Skeletal muscle cell (primary cell): Measurements from ENCODE around the gene HUNK.
A peak's percentile ranks its signal among the peaks of the same experiment; 100 is the strongest.
"Not testable (repeated sequence)": the region's sequence is repeated elsewhere in the genome, so short reads cannot be mapped to it uniquely, and the experiment has no call there.

ENCODE experiments used
- DNase-seq: peaks from one replicate; pipeline ENCODE4 v3.0.0-alpha.2; 2010; ENCODE audit warnings: low read depth
- H3K4me3 ChIP-seq: 2 replicates; pipeline ENCODE4 v1.5.1; 2011; ENCODE audit warnings: low read depth, mild to moderate bottlenecking, control low read depth, low read length, moderate library complexity

Gene HUNK

GRCh38 chr21:31866077-31866511 is 6.7 kb upstream of the HUNK start:
- DNase-seq, result peak; percentile 10

GRCh38 chr21:31869750-31870149 is 3.1 kb upstream of the HUNK start:
- H3K4me3 ChIP-seq, result no peak overlapping the region
- DNase-seq, result no peak

More at GRCh38 chr21:31866077-31866511, 6.7 kb upstream of the HUNK start:
- H3K4me3 ChIP-seq, result no peak overlapping the region

GRCh38 chr21:31870472-31871193 is 2.2 kb upstream of the HUNK start:
- H3K4me3 ChIP-seq, result no peak overlapping the region
- DNase-seq, result no peak

- not testable (repeated sequence) for DNase-seq, H3K4me3 ChIP-seq
Measured at GRCh38 chr21:31871371-31871770, 1.4 kb upstream of the HUNK start.

GRCh38 chr21:31872072-31872451 is 758 bp upstream of the HUNK start:
- no peak overlapping the region for H3K4me3 ChIP-seq
- DNase-seq, result no peak

- DNase-seq, result no peak
- H3K4me3 ChIP-seq, result peak overlapping the region; percentile 44
Measured at GRCh38 chr21:31873275-31873695, 465 bp downstream of the HUNK start.

GRCh38 chr21:31873696-31874599 is 1.1 kb downstream of the HUNK start:
- DNase-seq, result no peak
- H3K4me3 ChIP-seq, result peak overlapping the region; percentile 44

- DNase-seq, result no peak
- H3K4me3 ChIP-seq, result no peak overlapping the region
Measured at GRCh38 chr21:31874812-31875212, 2.0 kb downstream of the HUNK start.

- H3K4me3 ChIP-seq, result no peak overlapping the region
- no peak for DNase-seq
Measured at GRCh38 chr21:31875496-31876015, 2.7 kb downstream of the HUNK start.

GRCh38 chr21:31877463-31877957 is 4.7 kb downstream of the HUNK start:
- DNase-seq, result no peak
- no peak overlapping the region for H3K4me3 ChIP-seq

GRCh38 chr21:31878831-31879230 is 6.0 kb downstream of the HUNK start:
- H3K4me3 ChIP-seq, result no peak overlapping the region
- DNase-seq, result no peak

- no peak for DNase-seq
- H3K4me3 ChIP-seq, result no peak overlapping the region
Measured at GRCh38 chr21:31879241-31879650, 6.4 kb downstream of the HUNK start.

- H3K4me3 ChIP-seq, result no peak overlapping the region
- no peak for DNase-seq
Measured at GRCh38 chr21:31879911-31880310, 7.1 kb downstream of the HUNK start.

GRCh38 chr21:31880816-31881215 is 8.0 kb downstream of the HUNK start:
- no peak for DNase-seq
- H3K4me3 ChIP-seq, result no peak overlapping the region

GRCh38 chr21:31882711-31883110 is 9.9 kb downstream of the HUNK start:
- H3K4me3 ChIP-seq, result no peak overlapping the region
- no peak for DNase-seq

- no peak for DNase-seq
- no peak overlapping the region for H3K4me3 ChIP-seq
Measured at GRCh38 chr21:31885146-31885545, 12.3 kb downstream of the HUNK start.

GRCh38 chr21:31886915-31887314 is 14.1 kb downstream of the HUNK start:
- no peak overlapping the region for H3K4me3 ChIP-seq
- no peak for DNase-seq

GRCh38 chr21:31887391-31887841 is 14.6 kb downstream of the HUNK start:
- no peak for DNase-seq
- no peak overlapping the region for H3K4me3 ChIP-seq

GRCh38 chr21:31888936-31889371 is 16.1 kb downstream of the HUNK start:
- H3K4me3 ChIP-seq, result no peak overlapping the region
- no peak for DNase-seq

GRCh38 chr21:31889460-31889859 is 16.6 kb downstream of the HUNK start:
- no peak for DNase-seq
- H3K4me3 ChIP-seq, result no peak overlapping the region
